Activated CD8-positive, alpha-beta memory T cell treated with anti-CD3 and anti-CD28 coated beads for 4 hours (primary cell): ENCODE results near the gene METRN.
"Not testable (repeated sequence)": the region's sequence is repeated elsewhere in the genome, so short reads cannot be mapped to it uniquely, and the experiment has no call there.

ENCODE experiments used
- DNase-seq, 2 donors: peaks; one replicate each; pipeline ENCODE4 v3.0.0-alpha.2; 2020; ENCODE audit warnings: low read depth in 2 of 2

Gene METRN

DNA sequence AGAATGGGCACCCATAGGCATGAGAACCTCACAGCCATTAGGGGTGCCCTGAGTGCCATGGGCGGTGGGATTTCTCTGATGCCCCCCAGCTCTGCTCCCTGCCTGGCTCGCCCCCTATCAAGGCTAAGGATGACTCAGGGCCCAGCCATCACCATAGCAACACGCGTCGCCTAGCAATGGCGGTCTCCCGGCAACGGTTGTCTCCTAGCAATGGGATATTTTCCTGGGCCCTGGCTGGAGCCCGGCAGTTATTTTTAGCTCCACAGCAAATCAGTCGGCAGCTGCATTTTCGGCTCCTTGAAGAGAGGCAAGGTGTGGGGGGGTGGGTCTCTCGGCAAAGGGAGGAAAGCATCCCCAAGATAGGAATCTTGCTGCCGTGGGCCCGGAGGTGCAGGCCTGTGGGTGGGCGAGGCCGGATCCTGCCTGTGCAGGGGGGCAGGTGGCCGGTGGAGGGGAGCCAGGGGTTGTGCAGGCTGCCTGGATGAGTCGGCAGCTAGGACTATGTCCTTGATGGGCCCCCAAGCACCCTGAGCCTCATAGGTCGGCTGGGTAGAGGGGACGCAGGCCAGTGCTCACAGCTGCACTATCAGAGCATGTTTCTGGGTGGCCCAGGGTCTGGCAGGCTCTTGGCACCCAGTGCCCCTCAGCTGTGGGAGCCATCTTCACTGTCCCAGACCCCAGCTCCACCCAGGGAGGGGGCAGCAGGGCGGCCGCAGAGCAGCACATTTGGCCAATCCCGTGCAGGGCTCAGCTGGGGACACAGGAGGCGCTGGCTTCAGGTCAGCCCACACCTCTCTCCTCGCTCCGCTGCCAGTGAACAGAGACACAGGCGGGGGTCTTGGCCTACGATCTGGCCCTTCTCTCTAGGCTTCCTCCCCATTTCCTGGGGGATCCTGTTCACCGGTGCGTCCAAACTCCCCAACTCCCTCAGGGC lies 5.1 kb upstream of the METRN start:
- DNase-seq, result no peak

DNA sequence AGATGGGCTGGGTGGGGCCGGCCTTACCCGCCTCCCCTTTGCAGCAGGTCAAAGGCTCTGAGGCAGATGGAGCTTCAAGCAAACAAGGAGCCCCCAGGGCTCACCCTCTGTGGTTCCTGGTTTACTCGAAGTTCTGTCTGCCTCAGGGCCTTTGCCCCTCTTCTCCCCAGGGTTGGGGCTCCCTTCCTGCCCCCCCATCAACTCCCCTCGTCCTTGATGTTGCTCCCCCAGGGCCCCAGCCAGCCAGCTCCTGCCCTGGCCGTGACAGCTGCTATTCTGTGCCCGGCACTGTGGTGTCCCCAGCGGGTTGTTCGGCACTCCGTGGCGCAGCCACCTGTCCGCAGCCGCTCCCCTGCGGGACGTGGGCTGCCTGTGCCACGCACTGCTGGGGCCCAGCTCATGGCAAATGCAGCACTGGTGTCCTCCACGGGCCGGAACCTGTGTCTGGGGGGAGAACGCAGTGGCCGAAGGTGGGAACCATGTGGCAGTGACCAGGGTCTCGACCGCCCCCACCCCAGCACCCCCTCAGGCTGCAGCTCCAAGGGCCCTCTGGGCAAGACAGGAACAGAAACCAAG lies 4.3 kb upstream of the METRN start:
- DNase-seq, result no peak

- DNase-seq, result no peak
These were observed 3.8 kb upstream of the METRN start for GRCh38 chr16:711084-711483.

DNA sequence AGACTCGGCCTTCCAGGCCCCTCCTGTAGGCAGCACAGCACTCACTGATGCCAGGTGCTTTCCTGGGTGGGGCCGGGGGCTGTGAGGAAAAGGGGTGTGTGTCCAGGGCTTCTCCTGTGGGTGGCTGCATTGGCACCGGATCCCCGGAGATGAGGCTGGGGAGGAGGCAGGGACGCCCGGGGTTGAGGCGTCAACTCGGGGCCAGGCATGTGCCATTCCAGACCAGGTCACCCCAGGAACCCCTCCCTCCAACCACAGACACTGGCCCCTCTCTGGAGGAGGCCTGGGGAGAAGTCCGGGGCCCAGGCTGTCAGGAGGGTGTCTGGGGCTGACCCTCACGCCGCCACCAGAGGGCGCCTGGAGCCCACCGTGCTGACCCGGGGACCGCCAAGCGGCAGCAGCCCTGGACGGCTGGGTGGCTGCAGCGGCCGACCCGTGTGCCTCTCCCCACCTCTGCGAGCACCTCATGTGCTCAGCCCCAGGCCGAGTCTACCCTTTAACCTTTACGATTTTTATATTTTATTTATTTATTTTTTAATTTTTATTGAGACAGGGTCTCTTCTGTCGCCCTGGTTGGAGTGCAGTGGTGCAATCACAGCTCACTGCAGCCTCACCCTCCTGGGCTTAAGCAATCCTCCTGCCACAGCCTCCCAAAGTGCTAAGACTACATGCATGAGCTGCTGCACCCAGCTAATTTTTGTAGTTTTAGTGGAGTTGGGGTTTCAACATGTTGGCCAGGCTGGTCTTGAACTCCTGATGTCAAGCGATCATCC lies 3.2 kb upstream of the METRN start:
- DNase-seq, result peak; percentile 50 to 59

- DNase-seq, result not testable (repeated sequence)
These were observed 2.1 kb upstream of the METRN start for GRCh38 chr16:712740-713250.

DNA sequence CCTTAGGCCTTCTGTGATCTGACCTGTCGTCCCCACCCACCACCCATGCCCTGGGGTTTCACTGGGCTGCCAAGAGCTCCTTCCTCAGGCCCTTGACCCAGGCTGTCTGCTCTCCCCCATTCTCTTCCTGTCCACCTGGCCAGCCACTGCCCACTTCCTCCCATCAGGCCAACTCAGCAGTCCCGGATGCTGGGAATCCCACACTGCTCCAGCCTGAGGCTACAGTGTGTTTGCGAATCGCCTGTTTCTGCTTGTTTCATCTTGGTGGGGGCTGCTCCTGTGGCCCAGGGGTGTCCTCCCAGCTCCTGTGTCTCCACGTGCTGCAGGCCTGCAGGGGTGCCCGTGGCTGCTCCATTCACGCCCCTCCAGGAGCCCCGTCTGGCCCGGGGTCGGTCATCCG lies 839 bp upstream of the METRN start:
- no peak for DNase-seq

DNA sequence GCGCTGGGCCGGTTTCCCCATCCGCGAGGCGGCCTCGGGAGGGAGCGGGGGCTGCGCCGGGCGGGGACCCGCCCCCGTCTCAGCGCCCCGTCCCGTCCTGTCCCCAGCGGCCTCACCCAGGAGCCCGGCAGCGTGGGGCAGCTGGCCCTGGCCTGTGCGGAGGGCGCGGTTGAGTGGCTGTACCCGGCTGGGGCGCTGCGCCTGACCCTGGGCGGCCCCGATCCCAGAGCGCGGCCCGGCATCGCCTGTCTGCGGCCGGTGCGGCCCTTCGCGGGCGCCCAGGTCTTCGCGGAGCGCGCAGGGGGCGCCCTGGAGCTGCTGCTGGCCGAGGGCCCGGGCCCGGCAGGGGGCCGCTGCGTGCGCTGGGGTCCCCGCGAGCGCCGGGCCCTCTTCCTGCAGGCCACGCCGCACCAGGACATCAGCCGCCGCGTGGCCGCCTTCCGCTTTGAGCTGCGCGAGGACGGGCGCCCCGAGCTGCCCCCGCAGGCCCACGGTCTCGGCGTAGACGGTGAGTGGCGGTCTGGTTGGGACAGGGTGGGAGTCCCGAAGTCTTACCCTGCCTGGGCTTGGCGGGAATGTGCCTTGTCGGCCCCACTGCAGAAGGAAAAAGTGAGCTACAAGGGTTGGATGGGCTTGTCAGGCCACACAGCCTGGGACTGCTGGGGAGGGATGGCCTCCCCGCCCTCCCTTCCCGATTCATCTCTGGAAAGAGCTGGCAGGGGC lies 720 bp downstream of the METRN start:
- no peak for DNase-seq

DNA sequence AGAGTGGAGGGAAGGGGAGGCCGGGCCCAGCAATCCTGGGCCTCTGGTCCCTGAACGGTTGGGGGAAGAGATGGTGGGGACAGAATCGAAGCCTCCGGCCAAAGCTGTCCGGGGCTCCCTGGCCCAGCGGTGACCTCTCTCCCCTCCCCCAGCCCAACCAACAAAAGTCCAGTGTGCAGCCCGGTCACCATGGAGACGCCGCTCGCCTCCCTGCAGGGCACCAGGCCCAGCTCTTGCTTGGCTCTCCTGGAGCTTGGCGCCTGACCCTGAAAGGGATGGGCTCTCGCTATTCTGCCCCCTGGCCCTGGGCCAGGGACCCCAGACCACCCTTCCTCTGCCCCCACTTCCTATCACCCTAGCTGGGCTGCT lies 1.3 kb downstream of the METRN start:
- DNase-seq, result no peak

DNA sequence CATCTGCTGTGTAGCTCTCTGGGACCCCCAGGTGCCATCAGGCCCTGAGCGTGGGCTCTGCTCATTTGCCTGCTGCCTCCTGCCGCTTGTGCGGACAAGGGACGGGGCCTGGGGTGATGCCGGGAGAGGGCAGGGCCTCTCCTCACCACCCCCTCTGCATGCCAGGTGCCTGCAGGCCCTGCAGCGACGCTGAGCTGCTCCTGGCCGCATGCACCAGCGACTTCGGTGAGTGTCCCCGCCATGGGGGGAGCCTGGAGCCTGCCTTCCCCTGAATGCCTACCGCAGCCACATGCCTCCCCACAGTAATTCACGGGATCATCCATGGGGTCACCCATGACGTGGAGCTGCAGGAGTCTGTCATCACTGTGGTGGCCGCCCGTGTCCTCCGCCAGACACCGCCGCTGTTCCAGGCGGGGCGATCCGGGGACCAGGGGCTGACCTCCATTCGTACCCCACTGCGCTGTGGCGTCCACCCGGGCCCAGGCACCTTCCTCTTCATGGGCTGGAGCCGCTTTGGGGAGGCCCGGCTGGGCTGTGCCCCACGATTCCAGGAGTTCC lies 1.9 kb downstream of the METRN start:
- no peak for DNase-seq

DNA sequence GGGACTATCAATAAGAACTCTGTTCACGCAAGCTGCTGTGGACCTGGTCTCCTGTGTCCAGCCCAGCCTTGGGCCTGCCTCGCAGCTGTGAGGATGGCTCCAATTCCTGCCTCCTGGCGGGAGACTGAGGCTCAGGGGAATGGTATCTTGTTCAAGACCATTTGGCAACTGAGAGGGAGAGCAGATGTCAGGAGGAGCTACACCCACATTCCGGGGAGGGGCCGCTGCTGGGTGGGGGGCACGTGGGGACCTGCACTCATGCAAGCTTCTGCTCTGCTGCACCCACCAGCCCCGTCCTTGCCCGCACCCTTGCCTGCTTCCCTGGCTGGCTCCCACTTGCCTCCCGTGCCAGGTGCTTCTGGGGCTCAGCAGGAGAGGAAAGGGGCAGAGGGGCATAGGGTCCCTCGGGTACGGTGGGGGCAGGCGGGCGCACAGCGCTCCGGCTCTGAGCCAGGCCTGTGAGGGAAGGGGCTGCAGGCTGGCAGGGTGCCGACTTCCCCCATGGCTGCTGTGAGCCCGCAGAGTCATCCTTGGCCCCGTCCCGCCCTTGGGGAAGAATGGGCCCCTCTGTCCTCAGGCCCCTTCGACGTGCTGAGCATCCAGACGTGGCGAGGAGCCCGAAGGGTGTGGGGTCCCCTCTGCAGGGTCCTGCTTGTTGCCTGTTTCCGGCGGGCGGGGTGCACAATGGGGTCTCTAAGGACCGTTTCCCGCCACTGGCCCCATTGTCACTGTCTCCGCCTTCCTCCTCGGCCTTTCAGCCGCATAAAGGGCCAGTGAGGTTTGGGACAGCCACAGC lies 2.7 kb downstream of the METRN start:
- no peak for DNase-seq

DNA sequence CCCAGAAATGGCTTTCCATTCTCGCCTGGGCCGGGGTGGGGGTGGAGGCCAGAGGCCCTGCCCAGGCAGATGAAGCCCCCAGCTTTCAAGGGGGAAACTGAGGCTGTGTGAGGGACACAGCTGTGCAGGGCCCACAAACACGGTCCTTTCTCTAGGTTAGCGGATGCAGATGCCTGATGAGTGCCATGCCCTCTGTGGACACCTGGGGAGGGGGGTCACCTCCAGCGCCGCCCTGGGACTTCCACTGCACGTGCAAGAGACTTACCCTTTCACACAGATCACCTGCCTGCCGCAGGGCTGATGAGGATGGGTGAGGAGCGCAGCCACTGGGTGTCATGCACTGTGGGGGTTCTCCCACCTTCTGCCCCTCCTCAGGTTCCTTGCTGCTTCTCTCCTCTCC lies 3.5 kb downstream of the METRN start:
- DNase-seq, result no peak

DNA sequence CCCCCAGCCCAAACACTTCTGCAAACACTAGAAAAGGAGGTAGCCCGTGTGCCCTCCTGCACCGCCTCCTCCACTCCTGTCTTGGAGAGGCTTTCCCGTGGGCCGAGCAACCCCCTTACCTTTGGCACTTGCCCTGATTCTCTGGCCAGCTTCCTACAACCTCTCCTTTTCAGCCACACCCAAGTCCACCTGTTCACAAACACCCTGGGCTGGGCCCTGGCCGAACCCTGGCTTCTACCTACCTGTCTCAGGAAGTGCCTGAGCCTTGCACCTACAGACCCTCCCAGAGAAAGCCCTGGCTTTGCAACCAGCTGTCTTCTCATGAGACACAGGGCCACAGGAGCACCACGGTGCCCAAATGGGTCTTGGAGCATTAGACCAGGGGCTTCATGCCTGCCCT lies 4.0 kb downstream of the METRN start:
- no peak for DNase-seq

GRCh38 chr16:719815-720446 lies 5.0 kb downstream of the METRN start:
- DNase-seq, result no peak

GRCh38 chr16:720447-720989 lies 5.6 kb downstream of the METRN start:
- no peak for DNase-seq

- peak; percentile 46 to 48 for DNase-seq
These were observed 6.3 kb downstream of the METRN start, which contains the start of gene ANTKMT for GRCh38 chr16:720990-721764. TSS of gene ANTKMT (plus strand) at chr16:721146. CDS start at chr16:721275, 129 bp downstream.

DNA sequence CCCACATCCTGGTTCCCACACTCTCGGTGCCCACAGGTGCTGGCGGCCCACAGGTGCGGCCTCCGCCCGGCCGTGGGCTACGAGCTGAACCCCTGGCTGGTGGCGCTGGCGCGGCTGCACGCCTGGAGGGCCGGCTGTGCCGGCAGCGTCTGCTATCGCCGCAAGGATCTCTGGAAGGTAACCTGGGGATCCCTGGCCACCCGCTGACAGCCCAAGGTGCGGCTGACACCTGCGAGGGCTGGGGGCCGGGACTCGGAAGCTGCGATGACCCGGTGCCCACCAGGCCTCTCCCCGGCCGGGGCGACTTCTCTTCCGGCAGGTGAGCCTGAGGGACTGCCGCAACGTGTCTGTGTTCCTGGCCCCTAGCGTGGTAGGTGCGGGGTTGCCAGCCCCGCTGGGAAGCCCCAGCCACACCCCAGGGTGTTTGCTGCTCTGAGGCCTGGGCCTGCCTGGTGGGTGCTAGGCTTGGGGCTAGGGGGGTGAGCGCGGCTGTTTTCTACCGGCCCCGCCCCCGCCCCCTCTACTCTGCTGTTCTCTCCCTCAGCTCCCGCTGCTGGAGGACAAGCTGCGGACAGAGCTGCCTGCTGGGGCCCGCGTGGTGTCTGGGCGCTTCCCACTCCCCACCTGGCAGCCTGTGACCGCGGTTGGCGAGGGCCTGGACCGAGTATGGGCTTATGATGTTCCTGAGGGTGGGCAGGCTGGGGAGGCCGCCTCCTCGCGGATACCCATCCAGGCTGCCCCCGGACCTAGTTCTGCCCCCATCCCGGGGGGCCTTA lies 7.0 kb downstream of the METRN start:
- no peak for DNase-seq

DNA sequence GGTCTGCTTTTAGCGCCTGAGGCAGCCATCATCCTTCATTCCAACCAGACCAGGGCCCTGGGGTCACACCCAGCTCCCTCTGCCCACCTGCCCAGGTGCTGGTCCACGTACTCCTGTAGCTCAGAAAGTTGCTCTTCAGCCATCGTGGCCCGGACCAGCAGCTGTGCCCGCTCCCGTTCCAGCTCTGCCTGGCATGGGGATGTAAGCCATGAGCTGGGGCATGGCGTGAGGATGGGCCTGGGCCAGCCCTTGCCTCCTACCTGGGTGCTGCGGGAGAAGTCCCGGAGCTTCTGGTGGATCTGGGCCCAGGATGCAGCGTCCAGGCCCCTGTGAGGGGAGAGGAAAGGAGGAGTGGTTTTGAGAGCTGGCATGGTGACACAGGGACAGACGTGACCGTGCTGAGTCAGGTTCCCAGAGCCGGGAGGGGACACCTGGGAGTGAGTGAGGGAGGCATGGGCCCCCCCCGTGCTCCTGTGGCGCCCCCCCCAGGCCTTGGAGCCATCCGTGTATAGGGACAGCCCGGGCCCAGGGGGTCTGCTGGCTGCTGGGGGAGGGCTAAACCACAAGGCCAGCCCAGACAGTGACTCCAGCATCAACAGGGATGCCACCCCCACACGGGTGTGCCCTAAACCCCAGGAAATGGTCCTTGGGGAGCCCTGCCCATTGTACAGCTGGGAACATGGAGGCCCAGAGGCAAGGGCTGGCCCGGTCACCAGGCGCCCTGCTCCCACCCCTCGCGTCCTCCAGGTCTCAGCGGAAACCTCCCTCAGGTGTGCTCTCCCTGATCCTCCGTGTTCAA lies 8.1 kb downstream of the METRN start:
- DNase-seq, result no peak
